Measurements from ENCODE around the gene PHPT1.

GRCh38 chr9:136865041-136865767 is 16.0 kb downstream of the PHPT1 start:
- TF ChIP-seq EZH2 (IDR thresholded peaks at IDR 0.05; ENCODE audit: low read length, missing control alignments), result no peak
- TF ChIP-seq, protein P1, sequence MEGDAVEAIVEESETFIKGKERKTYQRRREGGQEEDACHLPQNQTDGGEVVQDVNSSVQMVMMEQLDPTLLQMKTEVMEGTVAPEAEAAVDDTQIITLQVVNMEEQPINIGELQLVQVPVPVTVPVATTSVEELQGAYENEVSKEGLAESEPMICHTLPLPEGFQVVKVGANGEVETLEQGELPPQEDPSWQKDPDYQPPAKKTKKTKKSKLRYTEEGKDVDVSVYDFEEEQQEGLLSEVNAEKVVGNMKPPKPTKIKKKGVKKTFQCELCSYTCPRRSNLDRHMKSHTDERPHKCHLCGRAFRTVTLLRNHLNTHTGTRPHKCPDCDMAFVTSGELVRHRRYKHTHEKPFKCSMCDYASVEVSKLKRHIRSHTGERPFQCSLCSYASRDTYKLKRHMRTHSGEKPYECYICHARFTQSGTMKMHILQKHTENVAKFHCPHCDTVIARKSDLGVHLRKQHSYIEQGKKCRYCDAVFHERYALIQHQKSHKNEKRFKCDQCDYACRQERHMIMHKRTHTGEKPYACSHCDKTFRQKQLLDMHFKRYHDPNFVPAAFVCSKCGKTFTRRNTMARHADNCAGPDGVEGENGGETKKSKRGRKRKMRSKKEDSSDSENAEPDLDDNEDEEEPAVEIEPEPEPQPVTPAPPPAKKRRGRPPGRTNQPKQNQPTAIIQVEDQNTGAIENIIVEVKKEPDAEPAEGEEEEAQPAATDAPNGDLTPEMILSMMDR (conservative IDR thresholded peaks at IDR 0.05 in 1 of 2, IDR thresholded peaks at IDR 0.05 in 1 of 2; ENCODE audit: low read depth in 1 of 2, low read length in 2 of 2), result no peak
